HepG2 (cell line): Measurements from ENCODE around the gene MRPS10. TPM values are rescaled to one million over a fixed set of nuclear protein-coding genes. Genes with fewer than 3 reads are reported as not detected.

Experiments used
- FOSL1 ChIP-seq: sonication (generic); formaldehyde crosslinking; IDR thresholded peaks from 2 replicates; pipeline ENCODE4 v1.9.0; 2021; ENCODE audit warnings: missing genetic modification reagents, borderline replicate concordance
- HDAC2 ChIP-seq: sonication (generic); formaldehyde crosslinking; IDR thresholded peaks from 2 replicates; pipeline ENCODE4 v1.4.0; 2020; ENCODE audit warnings: missing genetic modification reagents
- ISL2 ChIP-seq: sonication (generic); formaldehyde crosslinking; IDR thresholded peaks from 2 replicates; pipeline ENCODE4 v1.5.0; 2020; ENCODE audit warnings: missing genetic modification reagents
- JDP2 ChIP-seq: sonication (generic); formaldehyde crosslinking; IDR thresholded peaks from 2 replicates; pipeline ENCODE4 v1.8.1; 2022; ENCODE audit warnings: missing genetic modification reagents, borderline replicate concordance
- PHB2 ChIP-seq: fragments of 450-650 bp; IDR thresholded peaks from 2 replicates; pipeline ENCODE4 v1.6.1; 2018; ENCODE audit not compliant: partially characterized antibody
- PHF5A ChIP-seq: IDR thresholded peaks from one replicate; pipeline ENCODE4 v1.6.1; 2018; ENCODE audit warnings: low read depth, missing genetic modification reagents; ENCODE audit not compliant: unreplicated experiment
- TOE1 ChIP-seq: sonication (generic); formaldehyde crosslinking; IDR thresholded peaks from 2 replicates; pipeline ENCODE4 v1.4.0; 2020; ENCODE audit warnings: mild to moderate bottlenecking, missing genetic modification reagents
- ZBTB7A ChIP-seq: sonication (generic); formaldehyde crosslinking; IDR thresholded peaks from 2 replicates; pipeline ENCODE4 v1.8.0; 2022; ENCODE audit warnings: mild to moderate bottlenecking, missing genetic modification reagents
- ZC3H13 ChIP-seq: sonication (generic); formaldehyde crosslinking; IDR thresholded peaks from 2 replicates; pipeline ENCODE4 v1.8.1; 2023; ENCODE audit warnings: mild to moderate bottlenecking, missing genetic modification reagents, moderate library complexity
- ZFP82 ChIP-seq: sonication (generic); formaldehyde crosslinking; IDR thresholded peaks from 2 replicates; pipeline ENCODE4 v1.5.1; 2020; ENCODE audit warnings: mild to moderate bottlenecking, missing genetic modification reagents, borderline replicate concordance
- ZNF143 ChIP-seq: sonication (generic); formaldehyde crosslinking; IDR thresholded peaks from 2 replicates; pipeline ENCODE4 v1.4.0; 2020; ENCODE audit warnings: missing genetic modification reagents
- ZNF296 ChIP-seq: sonication (generic); formaldehyde crosslinking; conservative IDR thresholded peaks from 2 replicates; pipeline ENCODE4 v1.5.0; 2020; ENCODE audit warnings: mild to moderate bottlenecking, missing genetic modification reagents
- ZNF331 ChIP-seq: sonication (generic); formaldehyde crosslinking; IDR thresholded peaks from 2 replicates; pipeline ENCODE4 v1.4.0; 2020; ENCODE audit warnings: missing genetic modification reagents
- ZNF501 ChIP-seq: sonication (generic); formaldehyde crosslinking; IDR thresholded peaks from 2 replicates; pipeline ENCODE4 v1.5.1; 2020; ENCODE audit warnings: mild to moderate bottlenecking, moderate library complexity, missing genetic modification reagents
- ZNF780A ChIP-seq: sonication (generic); formaldehyde crosslinking; IDR thresholded peaks from 2 replicates; pipeline ENCODE4 v1.8.0; 2022; ENCODE audit warnings: mild to moderate bottlenecking, missing genetic modification reagents, moderate library complexity
- polyA plus RNA-seq, 8 experiments: library from polyadenylated mRNA; depleted of rRNA in 3 of 8; stranded (reverse) in 7 of 8; unstranded in 1 of 8; fragments of >200 nt; fragmentation: Illumina TruSeq in 4 of 8; extraction: Trizol in 4 of 8; gene quantifications; 2 replicates each; pipeline versions ENCODE4 v1.2.1 to v1.2.3, GENCODE V29; 2011 to 2016; ENCODE audit warnings: low read depth in 4 of 8, missing spikeins in 1 of 8, mixed read lengths in 1 of 8; ENCODE audit not compliant: insufficient read depth in 1 of 8
- total RNA-seq, 5 experiments: library from RNA; depleted of rRNA; stranded (reverse); fragments of >200 nt; fragmentation: Illumina TruSeq; extraction: Trizol; gene quantifications; 2 replicates each; pipeline ENCODE4 v1.2.3, GENCODE V29; 2016; ENCODE audit warnings: low read depth in 1 of 5
- TF ChIP-seq, protein P1 (sequence below): IDR thresholded peaks from 2 replicates; pipeline ENCODE4 v1.4.0; 2020; ENCODE audit warnings: mild to moderate bottlenecking, missing genetic modification reagents
- TF ChIP-seq, protein P2 (sequence below): sonication (generic); formaldehyde crosslinking; conservative IDR thresholded peaks from 2 replicates; pipeline ENCODE4 v1.5.0; 2020; ENCODE audit warnings: missing genetic modification reagents
- TF ChIP-seq, protein P3 (sequence below), 2 experiments: sonication (generic) in 1 of 2; formaldehyde crosslinking in 1 of 2; IDR thresholded peaks; 2 replicates each; pipeline versions ENCODE4 v1.6.1 to v1.9.0; 2014 to 2022; ENCODE audit warnings: antibody characterized with exemption in 1 of 2, borderline replicate concordance in 1 of 2, inconsistent platforms in 1 of 2, low read depth in 1 of 2, missing genetic modification reagents in 1 of 2

The MRPS10 gene
- total and polyA plus RNA-seq, 2 of the 13 experiments (the other 11 are each of a cell fraction or from before 2014, with no cell fraction given): 31.7 to 54.6 TPM

DNA sequence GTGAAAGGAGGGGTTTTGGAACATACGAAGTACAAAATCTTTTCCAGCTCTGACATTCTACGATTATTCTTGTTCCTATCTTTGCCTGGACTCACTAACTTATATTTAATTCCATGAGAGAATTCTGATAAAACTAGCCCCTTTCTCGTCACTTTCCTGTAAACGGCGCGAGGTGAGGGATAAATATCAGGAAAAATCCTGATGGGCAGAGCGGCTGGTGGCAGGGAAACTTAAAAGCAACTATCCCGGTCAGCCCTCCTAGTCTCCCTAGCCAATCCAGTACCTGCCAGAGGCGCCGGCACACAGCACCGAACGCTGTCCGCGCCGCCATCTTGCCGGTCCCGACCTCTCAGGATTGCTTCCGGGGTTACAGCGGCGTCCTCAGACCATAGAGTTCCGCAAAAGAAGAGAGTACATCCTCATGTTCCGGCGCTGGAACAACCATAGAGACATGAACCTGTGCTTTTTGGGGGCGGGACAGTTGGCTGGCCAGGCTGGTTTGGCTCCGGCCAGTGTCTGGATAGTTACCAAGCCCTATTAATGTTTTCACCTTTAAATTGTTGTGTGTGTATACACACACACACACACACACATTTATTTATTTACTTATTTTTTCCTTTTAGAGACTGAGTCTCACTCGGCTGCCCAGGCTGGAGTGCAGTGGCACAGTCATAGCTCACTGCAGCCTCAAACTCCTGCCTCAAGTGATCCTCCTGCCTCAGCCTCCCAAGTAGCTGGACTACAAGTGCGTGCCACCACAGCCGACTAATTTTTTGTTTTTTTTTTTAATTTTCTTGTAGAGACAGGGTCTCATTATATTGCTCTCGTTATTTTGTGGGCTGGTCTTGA is at the start of gene MRPS10 (continued):
- TF ChIP-seq, protein P1, sequence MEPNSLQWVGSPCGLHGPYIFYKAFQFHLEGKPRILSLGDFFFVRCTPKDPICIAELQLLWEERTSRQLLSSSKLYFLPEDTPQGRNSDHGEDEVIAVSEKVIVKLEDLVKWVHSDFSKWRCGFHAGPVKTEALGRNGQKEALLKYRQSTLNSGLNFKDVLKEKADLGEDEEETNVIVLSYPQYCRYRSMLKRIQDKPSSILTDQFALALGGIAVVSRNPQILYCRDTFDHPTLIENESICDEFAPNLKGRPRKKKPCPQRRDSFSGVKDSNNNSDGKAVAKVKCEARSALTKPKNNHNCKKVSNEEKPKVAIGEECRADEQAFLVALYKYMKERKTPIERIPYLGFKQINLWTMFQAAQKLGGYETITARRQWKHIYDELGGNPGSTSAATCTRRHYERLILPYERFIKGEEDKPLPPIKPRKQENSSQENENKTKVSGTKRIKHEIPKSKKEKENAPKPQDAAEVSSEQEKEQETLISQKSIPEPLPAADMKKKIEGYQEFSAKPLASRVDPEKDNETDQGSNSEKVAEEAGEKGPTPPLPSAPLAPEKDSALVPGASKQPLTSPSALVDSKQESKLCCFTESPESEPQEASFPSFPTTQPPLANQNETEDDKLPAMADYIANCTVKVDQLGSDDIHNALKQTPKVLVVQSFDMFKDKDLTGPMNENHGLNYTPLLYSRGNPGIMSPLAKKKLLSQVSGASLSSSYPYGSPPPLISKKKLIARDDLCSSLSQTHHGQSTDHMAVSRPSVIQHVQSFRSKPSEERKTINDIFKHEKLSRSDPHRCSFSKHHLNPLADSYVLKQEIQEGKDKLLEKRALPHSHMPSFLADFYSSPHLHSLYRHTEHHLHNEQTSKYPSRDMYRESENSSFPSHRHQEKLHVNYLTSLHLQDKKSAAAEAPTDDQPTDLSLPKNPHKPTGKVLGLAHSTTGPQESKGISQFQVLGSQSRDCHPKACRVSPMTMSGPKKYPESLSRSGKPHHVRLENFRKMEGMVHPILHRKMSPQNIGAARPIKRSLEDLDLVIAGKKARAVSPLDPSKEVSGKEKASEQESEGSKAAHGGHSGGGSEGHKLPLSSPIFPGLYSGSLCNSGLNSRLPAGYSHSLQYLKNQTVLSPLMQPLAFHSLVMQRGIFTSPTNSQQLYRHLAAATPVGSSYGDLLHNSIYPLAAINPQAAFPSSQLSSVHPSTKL (CRISPR knock-in tag): peak; percentile 75
- TF ChIP-seq ZC3H13 (CRISPR knock-in tag): no peak
- peak; percentile 80 for TF ChIP-seq ISL2
- TF ChIP-seq, protein P2, sequence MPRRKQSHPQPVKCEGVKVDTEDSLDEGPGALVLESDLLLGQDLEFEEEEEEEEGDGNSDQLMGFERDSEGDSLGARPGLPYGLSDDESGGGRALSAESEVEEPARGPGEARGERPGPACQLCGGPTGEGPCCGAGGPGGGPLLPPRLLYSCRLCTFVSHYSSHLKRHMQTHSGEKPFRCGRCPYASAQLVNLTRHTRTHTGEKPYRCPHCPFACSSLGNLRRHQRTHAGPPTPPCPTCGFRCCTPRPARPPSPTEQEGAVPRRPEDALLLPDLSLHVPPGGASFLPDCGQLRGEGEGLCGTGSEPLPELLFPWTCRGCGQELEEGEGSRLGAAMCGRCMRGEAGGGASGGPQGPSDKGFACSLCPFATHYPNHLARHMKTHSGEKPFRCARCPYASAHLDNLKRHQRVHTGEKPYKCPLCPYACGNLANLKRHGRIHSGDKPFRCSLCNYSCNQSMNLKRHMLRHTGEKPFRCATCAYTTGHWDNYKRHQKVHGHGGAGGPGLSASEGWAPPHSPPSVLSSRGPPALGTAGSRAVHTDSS (CRISPR knock-in tag): no peak
- peak; percentile 77 for TF ChIP-seq ZNF143 (CRISPR knock-in tag)
- no peak for TF ChIP-seq ZFP82 (CRISPR knock-in tag)
- peak; percentile 78 for TF ChIP-seq PHF5A (CRISPR knock-in tag)
- TF ChIP-seq FOSL1 (CRISPR knock-in tag): no peak
- no peak for TF ChIP-seq ZNF296
- TF ChIP-seq ZBTB7A (CRISPR knock-in tag): no peak
- no peak for TF ChIP-seq PHB2
- TF ChIP-seq ZNF331 (CRISPR knock-in tag): peak; percentile 86
- TF ChIP-seq ZNF780A (CRISPR knock-in tag): no peak
- TF ChIP-seq JDP2: no peak
- TF ChIP-seq ZNF501: peak; percentile 99
- TF ChIP-seq TOE1 (CRISPR knock-in tag): no peak
- TF ChIP-seq HDAC2: peak; percentile 82
- TF ChIP-seq, protein P3, sequence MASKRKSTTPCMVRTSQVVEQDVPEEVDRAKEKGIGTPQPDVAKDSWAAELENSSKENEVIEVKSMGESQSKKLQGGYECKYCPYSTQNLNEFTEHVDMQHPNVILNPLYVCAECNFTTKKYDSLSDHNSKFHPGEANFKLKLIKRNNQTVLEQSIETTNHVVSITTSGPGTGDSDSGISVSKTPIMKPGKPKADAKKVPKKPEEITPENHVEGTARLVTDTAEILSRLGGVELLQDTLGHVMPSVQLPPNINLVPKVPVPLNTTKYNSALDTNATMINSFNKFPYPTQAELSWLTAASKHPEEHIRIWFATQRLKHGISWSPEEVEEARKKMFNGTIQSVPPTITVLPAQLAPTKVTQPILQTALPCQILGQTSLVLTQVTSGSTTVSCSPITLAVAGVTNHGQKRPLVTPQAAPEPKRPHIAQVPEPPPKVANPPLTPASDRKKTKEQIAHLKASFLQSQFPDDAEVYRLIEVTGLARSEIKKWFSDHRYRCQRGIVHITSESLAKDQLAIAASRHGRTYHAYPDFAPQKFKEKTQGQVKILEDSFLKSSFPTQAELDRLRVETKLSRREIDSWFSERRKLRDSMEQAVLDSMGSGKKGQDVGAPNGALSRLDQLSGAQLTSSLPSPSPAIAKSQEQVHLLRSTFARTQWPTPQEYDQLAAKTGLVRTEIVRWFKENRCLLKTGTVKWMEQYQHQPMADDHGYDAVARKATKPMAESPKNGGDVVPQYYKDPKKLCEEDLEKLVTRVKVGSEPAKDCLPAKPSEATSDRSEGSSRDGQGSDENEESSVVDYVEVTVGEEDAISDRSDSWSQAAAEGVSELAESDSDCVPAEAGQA (IDR thresholded peaks at IDR 0.05; ENCODE audit: low read depth): peak; percentile 95
- TF ChIP-seq, protein P3 (CRISPR knock-in tag; IDR thresholded peaks at IDR 0.05; ENCODE audit: borderline replicate concordance): 0 out of 2 replicates have a peak, but pooled peaks have one; percentile 25
